Keratinocyte (primary cell): Measurements from ENCODE around the gene DPM2.

Experiments used
- EZH2 ChIP-seq: IDR thresholded peaks from one replicate; pipeline ENCODE4 v1.6.1; 2012; ENCODE audit warnings: inconsistent platforms, mild to moderate bottlenecking, low read length, moderate library complexity
- TF ChIP-seq, protein P1 (sequence below), 3 experiments: IDR thresholded peaks in 1 of 3; conservative IDR thresholded peaks in 1 of 3; optimal IDR thresholded peaks in 1 of 3; 2 replicates in 2 of 3; 3 replicates in 1 of 3; pipeline versions ENCODE3 to v1.5.1; 2011; ENCODE audit warnings: low read length in 3 of 3, mild to moderate bottlenecking in 3 of 3, moderate library complexity in 2 of 3, control low read depth in 1 of 3, inconsistent platforms in 1 of 3; ENCODE audit not compliant: insufficient read depth in 2 of 3; ENCODE audit errors: extremely low read depth in 1 of 3

DNA sequence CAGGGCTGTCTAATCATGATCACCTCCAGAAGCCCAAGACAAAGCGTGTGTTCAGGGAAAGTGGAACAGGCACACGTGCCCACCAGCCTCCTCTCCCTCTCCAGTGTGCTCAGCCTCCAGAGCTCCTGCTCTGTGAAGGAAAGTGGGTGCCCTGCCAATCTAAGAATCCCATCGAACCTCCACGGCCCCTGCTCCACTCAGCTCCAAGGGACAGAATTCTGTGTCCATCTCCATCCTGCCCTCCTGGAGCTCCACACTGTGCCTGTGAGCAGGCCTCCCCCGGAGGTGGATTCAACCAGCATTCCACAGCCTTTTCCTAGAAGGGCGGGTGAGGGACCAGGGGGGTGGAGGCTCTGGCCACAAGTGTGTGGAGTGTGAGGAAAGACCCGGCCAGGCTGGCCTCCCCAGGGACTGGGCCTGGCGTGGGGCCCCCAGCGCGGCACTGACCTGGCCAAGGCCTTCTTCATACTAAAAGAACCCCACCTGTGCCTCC lies 37.2 kb upstream of the DPM2 start:
- TF ChIP-seq, protein P1, sequence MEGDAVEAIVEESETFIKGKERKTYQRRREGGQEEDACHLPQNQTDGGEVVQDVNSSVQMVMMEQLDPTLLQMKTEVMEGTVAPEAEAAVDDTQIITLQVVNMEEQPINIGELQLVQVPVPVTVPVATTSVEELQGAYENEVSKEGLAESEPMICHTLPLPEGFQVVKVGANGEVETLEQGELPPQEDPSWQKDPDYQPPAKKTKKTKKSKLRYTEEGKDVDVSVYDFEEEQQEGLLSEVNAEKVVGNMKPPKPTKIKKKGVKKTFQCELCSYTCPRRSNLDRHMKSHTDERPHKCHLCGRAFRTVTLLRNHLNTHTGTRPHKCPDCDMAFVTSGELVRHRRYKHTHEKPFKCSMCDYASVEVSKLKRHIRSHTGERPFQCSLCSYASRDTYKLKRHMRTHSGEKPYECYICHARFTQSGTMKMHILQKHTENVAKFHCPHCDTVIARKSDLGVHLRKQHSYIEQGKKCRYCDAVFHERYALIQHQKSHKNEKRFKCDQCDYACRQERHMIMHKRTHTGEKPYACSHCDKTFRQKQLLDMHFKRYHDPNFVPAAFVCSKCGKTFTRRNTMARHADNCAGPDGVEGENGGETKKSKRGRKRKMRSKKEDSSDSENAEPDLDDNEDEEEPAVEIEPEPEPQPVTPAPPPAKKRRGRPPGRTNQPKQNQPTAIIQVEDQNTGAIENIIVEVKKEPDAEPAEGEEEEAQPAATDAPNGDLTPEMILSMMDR (optimal IDR thresholded peaks at IDR 0.05 in 1 of 3, IDR thresholded peaks at IDR 0.05 in 1 of 3, conservative IDR thresholded peaks at IDR 0.05 in 1 of 3; ENCODE audit: extremely low read depth in 1 of 3, insufficient read depth in 2 of 3, low read length in 3 of 3) = no peak
- TF ChIP-seq EZH2 = no peak
